Measurements from ENCODE around the gene CSNK2B.

The CSNK2B gene

DNA sequence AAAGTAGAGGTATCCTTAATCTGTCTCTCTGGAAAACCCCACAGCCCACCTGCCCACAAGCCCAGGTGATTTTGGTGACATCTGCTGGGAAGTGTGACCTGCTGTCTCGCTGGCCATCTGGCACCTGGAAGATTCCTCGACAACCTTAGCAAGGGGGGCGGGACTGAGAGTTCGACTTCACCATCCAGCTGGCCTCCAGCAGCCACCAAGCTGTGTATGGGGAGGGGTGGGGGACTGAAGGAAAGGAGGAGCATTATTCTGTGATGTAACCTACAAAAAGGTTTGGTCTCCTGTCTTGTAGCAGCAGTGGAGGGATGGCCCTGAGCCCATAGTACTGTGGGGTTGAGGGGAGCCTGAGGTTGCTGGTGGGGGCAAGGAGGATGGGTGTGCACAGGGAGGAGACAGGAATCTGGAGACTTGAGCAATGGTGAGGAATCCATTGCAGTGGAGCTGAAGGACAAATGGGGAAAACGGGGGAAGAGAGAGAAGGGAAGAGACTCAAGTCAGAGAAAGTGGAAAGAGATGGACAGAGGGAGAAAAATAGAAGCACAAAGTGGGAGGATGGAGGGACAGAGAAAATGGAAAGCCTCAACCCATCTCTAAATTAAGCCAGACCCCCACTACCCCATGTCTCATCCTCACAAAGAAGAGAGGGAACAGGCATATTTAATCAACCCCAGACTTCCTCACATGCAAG is 44.8 kb downstream of the CSNK2B start:
- no peak for DNase-seq (ENCODE audit: low read depth in 2 of 2)

DNA sequence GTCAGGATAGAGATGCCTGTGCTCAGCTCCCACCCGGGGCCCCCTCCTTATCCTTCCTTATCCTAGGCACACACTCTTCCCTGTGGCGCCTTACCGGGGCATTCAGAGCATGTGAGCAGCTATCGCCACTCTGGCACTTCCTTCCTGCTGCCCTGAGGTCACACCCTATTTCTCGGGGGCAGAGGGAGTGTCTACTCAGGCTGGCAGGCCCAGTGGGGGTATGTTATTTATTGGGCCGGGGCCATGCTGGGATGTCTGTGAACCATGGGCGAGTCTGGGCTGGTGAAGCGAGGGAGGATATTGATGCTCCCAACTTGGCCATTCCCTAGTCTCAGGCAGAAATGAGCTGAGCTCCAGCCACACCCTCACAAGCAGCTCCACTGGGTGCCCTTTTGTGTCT is 45.4 kb downstream of the CSNK2B start:
- DNase-seq (ENCODE audit: low read depth in 2 of 2): no peak

DNA sequence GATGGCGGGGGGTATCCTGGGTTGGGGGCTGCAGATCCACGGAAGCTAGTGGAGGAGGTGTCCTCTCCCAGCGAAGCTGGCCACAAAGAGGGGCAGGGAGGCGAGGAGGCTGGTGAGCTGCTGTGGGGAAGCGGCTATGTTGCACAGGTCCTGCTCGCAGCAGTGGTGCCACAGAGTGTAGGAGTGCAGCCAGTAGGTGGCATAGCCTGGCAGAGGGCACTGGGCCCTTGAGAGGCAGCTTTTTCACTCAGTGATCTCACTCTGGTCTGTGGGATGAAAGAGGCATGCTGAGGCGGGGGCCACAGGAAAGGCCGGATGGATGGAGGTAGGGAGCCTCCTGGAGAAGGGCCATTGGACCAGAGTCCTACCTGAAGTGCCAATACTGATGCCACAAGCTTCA is 46.4 kb downstream of the CSNK2B start:
- no peak for DNase-seq (ENCODE audit: low read depth in 2 of 2)

DNA sequence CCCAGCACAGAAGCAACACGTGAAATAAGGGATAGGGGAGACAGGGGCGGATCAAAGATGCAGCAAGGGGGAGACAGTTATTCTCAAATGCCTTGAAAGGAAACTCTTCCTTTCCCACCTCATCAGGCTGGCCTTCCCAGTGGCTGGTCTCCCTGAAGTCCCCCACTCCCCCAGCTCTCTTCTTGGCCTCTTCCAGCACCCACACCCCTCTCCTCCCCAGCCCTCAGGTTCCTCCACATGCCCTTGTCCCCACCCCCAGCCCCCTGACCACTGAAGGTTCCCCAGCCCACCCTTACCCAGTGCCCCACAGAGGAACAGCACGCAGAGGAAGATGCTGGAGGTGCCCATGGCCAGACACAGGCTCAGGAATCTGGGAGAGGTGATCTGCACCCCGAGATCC is 47.6 kb downstream of the CSNK2B start:
- no peak for DNase-seq (ENCODE audit: low read depth in 2 of 2)

DNA sequence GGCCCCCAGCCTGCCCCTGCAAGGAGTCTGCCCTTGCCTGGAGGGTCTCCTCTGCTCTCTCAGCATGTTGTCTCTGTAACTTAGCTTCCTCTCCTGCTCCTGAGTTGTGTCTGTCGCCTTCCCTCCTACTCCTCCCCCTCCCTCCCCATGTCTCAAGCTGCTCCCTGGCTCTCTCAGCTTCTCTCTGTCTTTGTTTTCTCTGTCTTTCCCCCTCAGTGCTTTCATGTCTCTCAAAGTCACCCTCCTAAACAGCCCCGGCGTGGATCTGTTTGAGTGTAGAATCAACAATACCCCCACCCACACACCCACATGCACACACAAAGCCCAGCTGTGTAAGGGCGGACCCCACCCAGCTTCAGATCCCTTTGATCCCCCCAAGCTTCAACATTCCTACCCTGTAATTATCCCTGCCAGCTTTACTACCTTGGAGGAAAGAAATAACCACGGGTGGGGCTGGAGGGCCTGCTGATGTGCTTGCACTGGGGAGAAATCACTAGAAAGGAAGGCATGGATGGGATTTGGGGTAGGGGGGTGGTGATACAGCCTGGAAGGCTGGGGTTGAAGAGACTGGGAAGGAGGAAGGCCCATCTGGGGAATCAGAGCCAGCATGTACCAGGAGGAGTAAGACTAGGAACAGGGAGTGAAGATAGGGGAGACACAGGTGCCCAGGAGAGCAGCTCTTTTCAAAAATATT is 48.3 kb downstream of the CSNK2B start:
- DNase-seq (ENCODE audit: low read depth in 2 of 2): no peak

DNA sequence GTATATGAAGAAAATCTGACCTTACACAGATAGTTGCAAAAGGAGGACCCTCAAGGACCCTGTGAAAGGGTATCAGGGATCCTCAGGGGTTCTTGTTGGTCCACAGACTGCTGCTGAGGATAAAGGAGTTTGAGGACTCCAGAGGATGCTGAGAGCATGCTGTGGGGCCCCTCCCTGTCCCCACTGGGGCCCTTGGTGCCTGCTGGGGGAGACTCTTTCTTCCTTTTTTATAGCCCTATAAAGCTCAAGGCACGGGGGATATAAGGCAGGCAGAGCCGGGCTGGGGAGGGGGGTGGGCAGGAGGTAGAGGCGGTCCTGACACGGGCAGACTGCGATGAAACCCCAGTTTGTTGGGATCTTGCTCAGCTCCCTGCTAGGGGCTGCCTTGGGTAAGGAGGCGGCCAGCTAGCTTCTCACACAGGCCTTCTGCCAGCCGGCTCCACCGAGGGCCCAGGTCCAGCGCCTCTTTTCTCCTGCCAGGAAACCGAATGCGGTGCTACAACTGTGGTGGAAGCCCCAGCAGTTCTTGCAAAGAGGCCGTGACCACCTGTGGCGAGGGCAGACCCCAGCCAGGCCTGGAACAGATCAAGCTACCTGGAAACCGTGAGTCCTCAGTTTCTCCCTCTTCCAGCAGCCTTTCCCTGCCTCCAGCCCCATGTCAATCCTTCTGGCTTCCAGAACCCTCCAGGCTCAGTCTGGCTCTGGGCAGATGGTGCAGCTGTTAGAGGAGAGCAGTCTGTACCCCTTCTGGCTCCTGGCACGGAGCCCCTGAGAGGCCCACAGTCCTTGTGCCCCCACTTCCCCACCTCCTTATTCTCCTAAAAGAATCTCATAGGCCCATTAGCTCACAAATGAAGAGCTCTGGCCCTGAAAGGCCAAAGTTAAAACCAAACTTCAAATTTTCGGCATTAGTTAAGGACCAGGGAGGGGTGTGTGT is 49.4 kb downstream of the CSNK2B start, which contains the start of gene LY6G6D:
LY6G6D (plus strand) TSS at position 327 of the 937 bp plus-strand sequence; CDS start at position 335, 8 bp downstream.
- no peak for DNase-seq (ENCODE audit: low read depth in 2 of 2)

DNA sequence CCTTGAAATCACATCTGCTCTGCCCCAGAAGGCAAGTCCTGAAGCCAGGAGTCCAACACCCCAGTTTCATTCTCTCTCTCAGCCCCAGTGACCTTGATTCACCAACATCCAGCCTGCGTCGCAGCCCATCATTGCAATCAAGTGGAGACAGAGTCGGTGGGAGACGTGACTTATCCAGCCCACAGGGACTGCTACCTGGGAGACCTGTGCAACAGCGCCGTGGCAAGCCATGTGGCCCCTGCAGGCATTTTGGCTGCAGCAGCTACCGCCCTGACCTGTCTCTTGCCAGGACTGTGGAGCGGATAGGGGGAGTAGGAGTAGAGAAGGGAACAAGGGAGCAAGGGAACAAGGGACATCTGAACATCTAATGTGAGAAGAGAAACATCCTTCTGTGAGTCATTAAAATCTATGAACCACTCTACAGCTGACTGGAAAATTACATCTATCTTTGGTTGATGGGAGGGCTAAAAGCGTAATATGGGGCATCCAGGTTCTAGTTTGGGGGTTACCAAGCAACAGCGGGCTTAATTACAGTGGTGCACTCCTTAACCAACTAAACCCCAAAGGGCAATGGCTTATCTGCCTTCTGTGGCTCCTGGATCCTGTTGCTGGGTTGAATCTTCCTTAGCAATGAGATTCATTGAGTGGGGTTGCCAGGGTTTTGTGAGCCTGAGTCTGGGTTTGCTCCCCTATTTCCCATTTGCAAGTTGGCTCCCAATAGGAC is 51.8 kb downstream of the CSNK2B start:
- no peak for DNase-seq (ENCODE audit: low read depth in 2 of 2)

DNA sequence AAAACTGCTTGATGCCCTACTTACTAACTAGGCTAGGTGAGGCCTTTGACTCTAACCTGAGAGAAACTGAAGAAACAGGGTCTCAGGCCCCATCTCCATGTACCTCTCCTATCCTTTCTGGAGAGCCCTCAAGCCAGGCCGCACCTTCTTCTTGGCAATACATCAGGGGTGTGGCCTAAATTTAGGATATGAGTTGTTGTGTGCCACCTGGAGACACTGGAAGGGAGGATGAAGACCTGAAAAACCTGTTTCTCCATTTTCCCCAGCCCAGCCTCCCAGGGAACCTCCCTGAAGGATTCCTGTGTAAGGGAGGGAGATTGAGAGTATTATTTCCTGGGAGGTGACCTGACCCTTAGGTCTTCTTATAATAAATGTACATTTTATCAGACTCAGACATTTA is 52.4 kb downstream of the CSNK2B start:
- no peak for DNase-seq (ENCODE audit: low read depth in 2 of 2)

DNA sequence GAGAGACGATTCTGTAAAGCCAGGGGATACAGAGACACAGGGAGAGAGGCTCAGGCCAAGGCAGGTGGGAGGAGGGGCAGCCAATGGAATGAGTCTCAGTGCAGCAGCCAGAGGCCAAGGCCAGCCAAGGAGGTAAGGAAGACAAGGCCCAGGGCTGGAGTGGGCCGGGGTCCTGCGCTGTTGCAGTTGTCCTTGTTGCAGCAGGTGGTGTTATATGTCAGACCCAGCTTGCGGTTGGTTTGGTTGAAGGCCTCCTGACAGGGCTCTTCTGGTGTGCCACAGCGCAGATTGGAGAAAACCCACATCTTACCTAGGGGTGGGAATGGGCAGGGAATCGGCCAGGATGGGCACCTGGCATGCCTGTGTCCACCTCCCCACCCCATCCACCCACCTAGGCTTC is 53.1 kb downstream of the CSNK2B start:
- no peak for DNase-seq (ENCODE audit: low read depth in 2 of 2)
